ENCODE measurements around the gene PDZD8.

DNA sequence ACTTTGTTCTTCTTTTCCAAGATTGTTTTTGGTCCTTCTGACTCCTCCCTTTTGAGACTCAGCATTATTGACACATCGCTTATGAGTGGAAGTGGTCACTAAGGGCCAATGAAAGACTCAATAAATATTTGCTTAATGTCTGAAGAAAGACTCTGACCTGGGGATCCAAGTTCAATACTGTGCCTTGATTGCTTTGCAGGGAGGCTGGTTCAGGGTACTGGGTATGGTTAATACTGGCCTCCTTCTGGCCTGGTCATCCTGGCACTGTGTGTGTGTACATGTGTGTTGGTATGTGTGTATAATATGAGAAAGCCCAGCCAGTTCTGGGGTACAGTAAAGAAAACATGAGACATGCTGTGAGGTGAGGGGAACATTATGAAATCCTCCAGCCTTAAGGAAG lies 7.6 kb upstream of the PDZD8 start:
- TF ChIP-seq, protein P1, sequence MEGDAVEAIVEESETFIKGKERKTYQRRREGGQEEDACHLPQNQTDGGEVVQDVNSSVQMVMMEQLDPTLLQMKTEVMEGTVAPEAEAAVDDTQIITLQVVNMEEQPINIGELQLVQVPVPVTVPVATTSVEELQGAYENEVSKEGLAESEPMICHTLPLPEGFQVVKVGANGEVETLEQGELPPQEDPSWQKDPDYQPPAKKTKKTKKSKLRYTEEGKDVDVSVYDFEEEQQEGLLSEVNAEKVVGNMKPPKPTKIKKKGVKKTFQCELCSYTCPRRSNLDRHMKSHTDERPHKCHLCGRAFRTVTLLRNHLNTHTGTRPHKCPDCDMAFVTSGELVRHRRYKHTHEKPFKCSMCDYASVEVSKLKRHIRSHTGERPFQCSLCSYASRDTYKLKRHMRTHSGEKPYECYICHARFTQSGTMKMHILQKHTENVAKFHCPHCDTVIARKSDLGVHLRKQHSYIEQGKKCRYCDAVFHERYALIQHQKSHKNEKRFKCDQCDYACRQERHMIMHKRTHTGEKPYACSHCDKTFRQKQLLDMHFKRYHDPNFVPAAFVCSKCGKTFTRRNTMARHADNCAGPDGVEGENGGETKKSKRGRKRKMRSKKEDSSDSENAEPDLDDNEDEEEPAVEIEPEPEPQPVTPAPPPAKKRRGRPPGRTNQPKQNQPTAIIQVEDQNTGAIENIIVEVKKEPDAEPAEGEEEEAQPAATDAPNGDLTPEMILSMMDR (IDR thresholded peaks at IDR 0.05): no peak
- no peak for TF ChIP-seq POLR2A (IDR thresholded peaks at IDR 0.05; ENCODE audit: low read depth)
- no peak for TF ChIP-seq POLR2AphosphoS5 (IDR thresholded peaks at IDR 0.05)
